Keratinocyte (primary cell): ENCODE results near the gene TENM4. TPM values are rescaled to one million over a fixed set of nuclear protein-coding genes. Genes with fewer than 3 reads are reported as not detected.

ENCODE experiments used
- DNase-seq: peaks from one replicate; pipeline ENCODE4 v3.0.0-alpha.2; 2011; ENCODE audit warnings: low read depth, missing footprints, low spot score
- FAIRE-seq: peaks from 2 replicates; lab custom pipeline; 2011; peaks lifted over from hg19 to GRCh38; lab: Jason Lieb, UNC
- H2AFZ ChIP-seq: 2 replicates; pipeline ENCODE4 v1.6.0; 2012; ENCODE audit warnings: low read length, control low read depth, inconsistent platforms; ENCODE audit not compliant: control insufficient read depth
- H3K27ac ChIP-seq: 2 replicates; pipeline ENCODE4 v1.5.1; 2011; ENCODE audit warnings: low read length; ENCODE audit not compliant: control insufficient read depth, insufficient read depth
- H3K27me3 ChIP-seq: 3 replicates; pipeline ENCODE4 v1.6.0; 2011; ENCODE audit warnings: low read length; ENCODE audit not compliant: control insufficient read depth, insufficient read depth; ENCODE audit errors: extremely low read depth
- H3K36me3 ChIP-seq, 2 experiments: 2 replicates in 1 of 2; 3 replicates in 1 of 2; pipeline ENCODE4 v1.5.1; 2011; ENCODE audit warnings: low read length in 2 of 2, mild to moderate bottlenecking in 1 of 2; ENCODE audit not compliant: control insufficient read depth in 2 of 2, insufficient read depth in 2 of 2; ENCODE audit errors: extremely low read depth in 1 of 2
- H3K4me1 ChIP-seq: 3 replicates; pipeline ENCODE4 v1.5.1; 2011; ENCODE audit warnings: low read length; ENCODE audit not compliant: control insufficient read depth, insufficient read depth; ENCODE audit errors: extremely low read depth
- H3K4me2 ChIP-seq: 3 replicates; pipeline ENCODE4 v1.6.0; 2011; ENCODE audit warnings: low read depth, low read length; ENCODE audit not compliant: control insufficient read depth, insufficient read depth; ENCODE audit errors: extremely low read depth
- H3K4me3 ChIP-seq, 3 experiments: fragments of 200-600 bp in 1 of 3; sonication (generic) in 1 of 3; 2 replicates in 2 of 3; 3 replicates in 1 of 3; pipeline ENCODE4 v1.5.1; 2011 to 2016; ENCODE audit warnings: low read length in 3 of 3, mild to moderate bottlenecking in 3 of 3, control low read depth in 2 of 3, inconsistent platforms in 1 of 3, low read depth in 1 of 3, mixed read lengths in 1 of 3, mixed run types in 1 of 3, moderate library complexity in 1 of 3; ENCODE audit not compliant: control insufficient read depth in 2 of 3, insufficient read depth in 2 of 3; ENCODE audit errors: extremely low read depth in 1 of 3
- H3K79me2 ChIP-seq: 2 replicates; pipeline ENCODE4 v1.6.0; 2012; ENCODE audit warnings: low read length; ENCODE audit not compliant: control insufficient read depth, insufficient read depth
- H3K9ac ChIP-seq: 3 replicates; pipeline ENCODE4 v1.6.0; 2011; ENCODE audit warnings: low read length; ENCODE audit not compliant: control insufficient read depth, insufficient read depth; ENCODE audit errors: extremely low read depth
- H3K9me1 ChIP-seq: 3 replicates; pipeline ENCODE4 v1.6.0; 2011; ENCODE audit warnings: low read length; ENCODE audit not compliant: control insufficient read depth, insufficient read depth; ENCODE audit errors: extremely low read depth
- H3K9me3 ChIP-seq: 2 replicates; pipeline ENCODE4 v1.5.1; 2012; ENCODE audit warnings: low read depth, low read length; ENCODE audit not compliant: control insufficient read depth
- H4K20me1 ChIP-seq: 3 replicates; pipeline ENCODE4 v1.6.0; 2011; ENCODE audit warnings: low read length; ENCODE audit not compliant: control insufficient read depth, insufficient read depth; ENCODE audit errors: extremely low read depth
- EZH2 ChIP-seq: IDR thresholded peaks from one replicate; pipeline ENCODE4 v1.6.1; 2012; ENCODE audit warnings: inconsistent platforms, mild to moderate bottlenecking, low read length, moderate library complexity
- dilution Hi-C: fragments of 300-500 bp; cut with MboI; formaldehyde crosslinking; loops from one replicate; pipeline ENCODE4 v1.7.0; 2020; ENCODE audit warnings: low sequenced_read_pairs; ENCODE audit not compliant: extremely low pct_ligation_motif_present
- polyA plus RNA-seq, 5 experiments: library from polyadenylated mRNA; depleted of rRNA in 3 of 5; stranded (reverse) in 3 of 5; stranded (forward) in 1 of 5; unstranded in 1 of 5; fragments of >200 nt; gene quantifications; 1 replicate in 1 of 5; 2 replicates in 3 of 5; 3 replicates in 1 of 5; pipeline versions ENCODE4 v1.2.1 to v1.2.3, GENCODE V29; 2011 to 2012; ENCODE audit warnings: missing spikeins in 2 of 5, low read depth in 1 of 5, low replicate concordance in 1 of 5
- TF ChIP-seq, protein P1 (sequence below), 3 experiments: IDR thresholded peaks in 1 of 3; conservative IDR thresholded peaks in 1 of 3; optimal IDR thresholded peaks in 1 of 3; 2 replicates in 2 of 3; 3 replicates in 1 of 3; pipeline versions ENCODE3 to v1.5.1; 2011; ENCODE audit warnings: low read length in 3 of 3, mild to moderate bottlenecking in 3 of 3, moderate library complexity in 2 of 3, control low read depth in 1 of 3, inconsistent platforms in 1 of 3; ENCODE audit not compliant: insufficient read depth in 2 of 3; ENCODE audit errors: extremely low read depth in 1 of 3

The TENM4 gene
- polyA plus RNA-seq, 1 donor (not counting 4 experiments of a cell fraction or from before 2014, with no cell fraction given) = 3.5 TPM

- H3K4me3 ChIP-seq = no peak overlapping the region
- no peaks in the 10 kb centered on the region for H3K4me1 ChIP-seq
- H3K9me1 ChIP-seq = no peaks in the 10 kb centered on the region
- H3K36me3 ChIP-seq = no peaks in the 10 kb centered on the region
- H3K79me2 ChIP-seq = no peaks in the 10 kb centered on the region
- H3K9me3 ChIP-seq = no peaks in the 10 kb centered on the region
- H3K9ac ChIP-seq = no peak overlapping the region
- no peaks in the 10 kb centered on the region for H4K20me1 ChIP-seq
- TF ChIP-seq EZH2 = no peak
- TF ChIP-seq, protein P1, sequence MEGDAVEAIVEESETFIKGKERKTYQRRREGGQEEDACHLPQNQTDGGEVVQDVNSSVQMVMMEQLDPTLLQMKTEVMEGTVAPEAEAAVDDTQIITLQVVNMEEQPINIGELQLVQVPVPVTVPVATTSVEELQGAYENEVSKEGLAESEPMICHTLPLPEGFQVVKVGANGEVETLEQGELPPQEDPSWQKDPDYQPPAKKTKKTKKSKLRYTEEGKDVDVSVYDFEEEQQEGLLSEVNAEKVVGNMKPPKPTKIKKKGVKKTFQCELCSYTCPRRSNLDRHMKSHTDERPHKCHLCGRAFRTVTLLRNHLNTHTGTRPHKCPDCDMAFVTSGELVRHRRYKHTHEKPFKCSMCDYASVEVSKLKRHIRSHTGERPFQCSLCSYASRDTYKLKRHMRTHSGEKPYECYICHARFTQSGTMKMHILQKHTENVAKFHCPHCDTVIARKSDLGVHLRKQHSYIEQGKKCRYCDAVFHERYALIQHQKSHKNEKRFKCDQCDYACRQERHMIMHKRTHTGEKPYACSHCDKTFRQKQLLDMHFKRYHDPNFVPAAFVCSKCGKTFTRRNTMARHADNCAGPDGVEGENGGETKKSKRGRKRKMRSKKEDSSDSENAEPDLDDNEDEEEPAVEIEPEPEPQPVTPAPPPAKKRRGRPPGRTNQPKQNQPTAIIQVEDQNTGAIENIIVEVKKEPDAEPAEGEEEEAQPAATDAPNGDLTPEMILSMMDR (optimal IDR thresholded peaks at IDR 0.05 in 1 of 3, IDR thresholded peaks at IDR 0.05 in 1 of 3, conservative IDR thresholded peaks at IDR 0.05 in 1 of 3; ENCODE audit: extremely low read depth in 1 of 3, insufficient read depth in 2 of 3, low read length in 3 of 3) = no peak
- no peak overlapping the region for H3K4me2 ChIP-seq
- FAIRE-seq = no peak
- H3K27ac ChIP-seq = no peak overlapping the region
- no peak overlapping the region for H2AFZ ChIP-seq
- no peak for DNase-seq
- no peaks in the 10 kb centered on the region for H3K27me3 ChIP-seq
- dilution Hi-C loops = no loop called here
These were observed 187.6 kb downstream of the TENM4 start for GRCh38 chr11:79253280-79253679.

GRCh38 chr11:79249295-79249993 lies 191.4 kb downstream of the TENM4 start:
- Histone ChIP-seq H3K27me3 (no peaks in the 10 kb centered on the region), H3K79me2 (no peaks in the 10 kb centered on the region), H4K20me1 (no peaks in the 10 kb centered on the region), H3K9me1 (peaks cover 3% of the 10 kb centered on the region), H3K9me3 (no peaks in the 10 kb centered on the region), H3K4me2 (no peak overlapping the region), H3K4me1 (peaks cover 21% of the 10 kb centered on the region), H2AFZ (no peak overlapping the region), H3K36me3 (no peaks in the 10 kb centered on the region), H3K27ac (no peak overlapping the region), H3K9ac (no peak overlapping the region), H3K4me3 (no peak overlapping the region)
- FAIRE-seq = peak; percentile 32
- dilution Hi-C loops = no loop called here
- no peak for DNase-seq
- TF ChIP-seq, protein P1 (optimal IDR thresholded peaks at IDR 0.05 in 1 of 3, IDR thresholded peaks at IDR 0.05 in 1 of 3, conservative IDR thresholded peaks at IDR 0.05 in 1 of 3; ENCODE audit: extremely low read depth in 1 of 3, insufficient read depth in 2 of 3, low read length in 3 of 3) = no peak
- TF ChIP-seq EZH2 = no peak
